Measurements from ENCODE around the gene CUEDC2. TPM values are rescaled to one million over a fixed set of nuclear protein-coding genes. Genes with fewer than 3 reads are reported as not detected.

The CUEDC2 gene
- total and polyA plus RNA-seq, 7 experiments from 2014 or later: 27.0 to 69.0 (median 36.1) TPM

GRCh38 chr10:102421757-102422512 lies 10.4 kb downstream of the CUEDC2 start:
- H3K4me1 Mint-ChIP-seq: peaks cover 17 to 46% (median 38%) of the 10 kb centered on the region in 7 donors
- H3K4me3 Mint-ChIP-seq: peak overlapping the region; percentile 94 to 99 (median 98)
- no peak for ATAC-seq
- peaks cover 12 to 23% (median 15%) of the 10 kb centered on the region in 5 donors for H3K27me3 Mint-ChIP-seq
- Histone ChIP-seq H3K36me3 (ENCODE audit: control insufficient read depth in 2 of 3, insufficient read depth in 3 of 3, low read length in 3 of 3) (peaks cover 0 to 24% (median 0%) of the 10 kb centered on the region in 3 experiments), H3K27me3 (ENCODE audit: control insufficient read depth in 2 of 2, insufficient read depth in 2 of 2, low read length in 2 of 2) (no peaks in the 10 kb centered on the region), H3K4me1 (ENCODE audit: control insufficient read depth in 2 of 2, insufficient read depth in 2 of 2, low read length in 2 of 2) (peaks cover 26 to 33% of the 10 kb centered on the region in 2 donors), H3K9me3 (ENCODE audit: control insufficient read depth in 2 of 3, low read length in 3 of 3) (no peaks in the 10 kb centered on the region), H3K4me3 (ENCODE audit: low read length) (peak overlapping the region; percentile 93), H3K27ac (ENCODE audit: low read depth, low read length) (peak overlapping the region; percentile 75)
- H3K9me3 Mint-ChIP-seq: peaks cover 0 to 9% (median 0%) of the 10 kb centered on the region in 11 donors
- intact Hi-C loops (cut with micrococcal nuclease): loop anchor here (1.0 to 2.0 kb wide), 16 partner anchors 10 to 290 kb away; partner anchors contain the start of genes ACTR1A (in 2 of the 2), CUEDC2 (in 2 of the 2), NOLC1 (in 2 of the 2) and GBF1 (in 1 of the 2)
- DNase-seq: no peak
- peaks cover 0 to 7% (median 0%) of the 10 kb centered on the region in 5 donors for H3K36me3 Mint-ChIP-seq
- H3K27ac Mint-ChIP-seq: peak overlapping the region; percentile 32 to 97 (median 77)
- POLR2A ChIA-PET: interaction anchor here (0.6 to 6.3 kb wide), 12 partner anchors 11 to 581 kb away, joined by 3 to 133 read pairs (median 10); partner anchors contain the start of genes C10orf95, CUEDC2, GBF1 and NFKB2
- CTCF ChIA-PET: interaction anchor here (1.0 to 5.3 kb wide), 12 partner anchors 10 to 83 kb away, joined by 3 to 40 read pairs (median 4); partner anchors contain the start of genes CUEDC2 and NFKB2

- intact Hi-C loops (cut with micrococcal nuclease): loop anchor here (1.0 to 2.0 kb wide), 16 partner anchors 11 to 289 kb away; partner anchors contain the start of genes ACTR1A (in 2 of the 2), CUEDC2 (in 2 of the 2), NOLC1 (in 2 of the 2) and GBF1 (in 1 of the 2)
- CTCF ChIA-PET: interaction anchor here (1.3 to 5.3 kb wide), 7 partner anchors 10 to 40 kb away, joined by 4 to 40 read pairs (median 11); partner anchors contain the start of genes CUEDC2 and NFKB2
These were observed 10.9 kb downstream of the CUEDC2 start for GRCh38 chr10:102421507-102421756.

GRCh38 chr10:102420714-102421506 lies 11.5 kb downstream of the CUEDC2 start, which contains the start of gene FBXL15:
TSS of gene FBXL15 (plus strand) at chr10:102420836. CDS start at chr10:102421130, 294 bp downstream.
- CTCF ChIA-PET: interaction anchor here (0.6 to 5.3 kb wide), 10 partner anchors 10 to 57 kb away, joined by 3 to 40 read pairs (median 6); partner anchors contain the start of genes CUEDC2 and NFKB2
- peak; percentile 86 for ATAC-seq
- H3K4me1 Mint-ChIP-seq: peaks cover 17 to 46% (median 37%) of the 10 kb centered on the region in 7 donors
- Histone ChIP-seq H3K4me3 (ENCODE audit: low read length) (peak within 1 kb of the TSS; percentile 93), H3K27me3 (ENCODE audit: control insufficient read depth in 2 of 2, insufficient read depth in 2 of 2, low read length in 2 of 2) (no peaks in the 10 kb centered on the region), H3K36me3 (ENCODE audit: control insufficient read depth in 2 of 3, insufficient read depth in 3 of 3, low read length in 3 of 3) (peaks cover 0 to 21% (median 0%) of the 10 kb centered on the region in 3 experiments), H3K9me3 (ENCODE audit: control insufficient read depth in 2 of 3, low read length in 3 of 3) (no peaks in the 10 kb centered on the region), H3K27ac (ENCODE audit: low read depth, low read length) (peak within 1 kb of the TSS; percentile 75), H3K4me1 (ENCODE audit: control insufficient read depth in 2 of 2, insufficient read depth in 2 of 2, low read length in 2 of 2) (peaks cover 26 to 33% of the 10 kb centered on the region in 2 donors)
- H3K4me3 Mint-ChIP-seq: peak within 1 kb of the TSS; percentile 94 to 99 (median 98)
- peaks cover 18 to 27% (median 20%) of the 10 kb centered on the region in 5 donors for H3K27me3 Mint-ChIP-seq
- peaks cover 0 to under 1% (median 0%) of the 10 kb centered on the region in 5 donors for H3K36me3 Mint-ChIP-seq
- POLR2A ChIA-PET: interaction anchor here (0.6 to 6.3 kb wide), 12 partner anchors 10 to 312 kb away, joined by 3 to 133 read pairs (median 10); partner anchors contain the start of genes C10orf95, CUEDC2, GBF1 and NFKB2
- intact Hi-C loops (cut with micrococcal nuclease): loop anchor here (1.0 to 2.0 kb wide), 17 partner anchors 11 to 289 kb away; partner anchors contain the start of genes ACTR1A (in 2 of the 2), CUEDC2 (in 2 of the 2), NOLC1 (in 2 of the 2) and GBF1 (in 1 of the 2)
- DNase-seq: peak; percentile 82 to 96 (median 90)
- H3K27ac Mint-ChIP-seq: peak within 1 kb of the TSS; percentile 91 to 97 (median 95)
- H3K9me3 Mint-ChIP-seq: peaks cover 0 to 9% (median 0%) of the 10 kb centered on the region in 11 donors

More at GRCh38 chr10:102421507-102421756, 10.9 kb downstream of the CUEDC2 start:
- ATAC-seq (no peak), DNase-seq (peak in 1 of 9 donors; percentile 41)
- H3K4me3 ChIP-seq (ENCODE audit: low read length): peak overlapping the region; percentile 93
- H3K27ac Mint-ChIP-seq: peak overlapping the region in 8 of 9 donors; percentile 77 to 97 (median 94)
- H3K36me3 Mint-ChIP-seq: peaks cover 0 to 5% (median 0%) of the 10 kb centered on the region in 5 donors
- peaks cover 0 to 22% (median 0%) of the 10 kb centered on the region in 3 experiments for H3K36me3 ChIP-seq (ENCODE audit: control insufficient read depth in 2 of 3, insufficient read depth in 3 of 3, low read length in 3 of 3)
- H3K27me3 Mint-ChIP-seq: peaks cover 14 to 23% (median 16%) of the 10 kb centered on the region in 5 donors
- H3K4me3 Mint-ChIP-seq: peak overlapping the region; percentile 94 to 99 (median 98)
- H3K4me1 Mint-ChIP-seq: peaks cover 17 to 46% (median 38%) of the 10 kb centered on the region in 7 donors
- H3K9me3 Mint-ChIP-seq: peaks cover 0 to 9% (median 0%) of the 10 kb centered on the region in 11 donors
- peak overlapping the region; percentile 75 for H3K27ac ChIP-seq (ENCODE audit: low read depth, low read length)
- peaks cover 26 to 33% of the 10 kb centered on the region in 2 donors for H3K4me1 ChIP-seq (ENCODE audit: control insufficient read depth in 2 of 2, insufficient read depth in 2 of 2, low read length in 2 of 2)
- POLR2A ChIA-PET: interaction anchor here (0.8 to 6.3 kb wide), 11 partner anchors 11 to 177 kb away, joined by 3 to 133 read pairs (median 10); partner anchors contain the start of genes C10orf95, CUEDC2, GBF1 and NFKB2
- no peaks in the 10 kb centered on the region for H3K9me3 ChIP-seq (ENCODE audit: control insufficient read depth in 2 of 3, low read length in 3 of 3)
- H3K27me3 ChIP-seq (ENCODE audit: control insufficient read depth in 2 of 2, insufficient read depth in 2 of 2, low read length in 2 of 2): no peaks in the 10 kb centered on the region

GRCh38 chr10:102420181-102420713 lies 12.1 kb downstream of the CUEDC2 start:
- Histone ChIP-seq H3K4me3 (ENCODE audit: low read length) (peak overlapping the region; percentile 93), H3K36me3 (ENCODE audit: control insufficient read depth in 2 of 3, insufficient read depth in 3 of 3, low read length in 3 of 3) (peaks cover 0 to 21% (median 0%) of the 10 kb centered on the region in 3 experiments), H3K4me1 (ENCODE audit: control insufficient read depth in 2 of 2, insufficient read depth in 2 of 2, low read length in 2 of 2) (peaks cover 26 to 33% of the 10 kb centered on the region in 2 donors), H3K27ac (ENCODE audit: low read depth, low read length) (peak overlapping the region; percentile 75), H3K27me3 (ENCODE audit: control insufficient read depth in 2 of 2, insufficient read depth in 2 of 2, low read length in 2 of 2) (peaks cover 0 to 4% of the 10 kb centered on the region in 2 donors), H3K9me3 (ENCODE audit: control insufficient read depth in 2 of 3, low read length in 3 of 3) (no peaks in the 10 kb centered on the region)
- H3K9me3 Mint-ChIP-seq: peaks cover 0 to 9% (median 0%) of the 10 kb centered on the region in 11 donors
- CTCF ChIA-PET: interaction anchor here (0.6 to 5.3 kb wide), 10 partner anchors 9 to 58 kb away, joined by 3 to 40 read pairs (median 6); partner anchors contain the start of genes CUEDC2 and NFKB2
- intact Hi-C loops (cut with micrococcal nuclease): loop anchor here (1.0 to 2.0 kb wide), 4 partner anchors 25 to 267 kb away; partner anchors contain the start of genes NFKB2 (in 1 of the 2) and NOLC1 (in 1 of the 2)
- POLR2A ChIA-PET: interaction anchor here (0.6 to 6.3 kb wide), 12 partner anchors 10 to 312 kb away, joined by 3 to 133 read pairs (median 9); partner anchors contain the start of genes C10orf95, CUEDC2, NFKB2 and SUFU
- DNase-seq: peak in 1 of 9 donors; percentile 40
- H3K27me3 Mint-ChIP-seq: peaks cover 22 to 27% (median 25%) of the 10 kb centered on the region in 5 donors
- peak overlapping the region; percentile 91 to 97 (median 95) for H3K27ac Mint-ChIP-seq
- H3K36me3 Mint-ChIP-seq: no peaks in the 10 kb centered on the region
- no peak for ATAC-seq
- H3K4me1 Mint-ChIP-seq: peaks cover 17 to 46% (median 33%) of the 10 kb centered on the region in 7 donors
- H3K4me3 Mint-ChIP-seq: peak overlapping the region; percentile 94 to 99 (median 98)

All from naive thymus-derived CD4-positive, alpha-beta T cell (primary cell).